HepG2 (cell line): ENCODE results near the gene PLCB1. TPM values are rescaled to one million over a fixed set of nuclear protein-coding genes. Genes with fewer than 3 reads are reported as not detected.

ENCODE experiments used
- GATAD2A ChIP-seq: IDR thresholded peaks from 2 replicates; pipeline ENCODE4 v1.6.1; 2016
- MATR3 ChIP-seq: sonication (generic); formaldehyde crosslinking; IDR thresholded peaks from 2 replicates; pipeline ENCODE4 v1.4.0; 2020; ENCODE audit warnings: missing genetic modification reagents
- NFE2 ChIP-seq: sonication (generic); formaldehyde crosslinking; IDR thresholded peaks from 2 replicates; pipeline ENCODE4 v1.4.0; 2020; ENCODE audit warnings: missing genetic modification reagents
- PTBP1 ChIP-seq: fragments of 200-400 bp; formaldehyde crosslinking; IDR thresholded peaks from 2 replicates; pipeline ENCODE4 v1.6.1; 2018; ENCODE audit warnings: low read length, low read depth; ENCODE audit not compliant: poor library complexity, severe bottlenecking
- RELA ChIP-seq: sonication (generic); formaldehyde crosslinking; IDR thresholded peaks from 2 replicates; pipeline ENCODE4 v1.4.0; 2020; ENCODE audit warnings: missing genetic modification reagents
- SSRP1 ChIP-seq: IDR thresholded peaks from 2 replicates; pipeline ENCODE4 v1.6.1; 2016; ENCODE audit warnings: control low read depth
- TBP ChIP-seq: sonication (generic); formaldehyde crosslinking; IDR thresholded peaks from 2 replicates; pipeline ENCODE4 v1.5.0; 2020; ENCODE audit warnings: missing genetic modification reagents
- ZFYVE20 ChIP-seq: sonication (generic); formaldehyde crosslinking; IDR thresholded peaks from 2 replicates; pipeline ENCODE4 v1.8.0; 2023; ENCODE audit warnings: low read depth, mild to moderate bottlenecking, moderate library complexity, missing genetic modification reagents, borderline replicate concordance
- ZNF121 ChIP-seq: sonication (generic); formaldehyde crosslinking; IDR thresholded peaks from 2 replicates; pipeline ENCODE4 v1.5.0; 2020; ENCODE audit warnings: mild to moderate bottlenecking, missing genetic modification reagents
- ZNF274 ChIP-seq: sonication (generic); formaldehyde crosslinking; IDR thresholded peaks from 2 replicates; pipeline ENCODE4 v1.5.1; 2020; ENCODE audit warnings: mild to moderate bottlenecking, missing genetic modification reagents
- ZNF670 ChIP-seq: sonication (generic); formaldehyde crosslinking; IDR thresholded peaks from 2 replicates; pipeline ENCODE4 v1.8.0; 2022; ENCODE audit warnings: mild to moderate bottlenecking, missing genetic modification reagents, borderline replicate concordance
- ZNF891 ChIP-seq: sonication (generic); formaldehyde crosslinking; IDR thresholded peaks from 2 replicates; pipeline ENCODE4 v1.5.0; 2020; ENCODE audit warnings: mild to moderate bottlenecking, missing genetic modification reagents
- polyA plus RNA-seq, 8 experiments: library from polyadenylated mRNA; depleted of rRNA in 3 of 8; stranded (reverse) in 7 of 8; unstranded in 1 of 8; fragments of >200 nt; fragmentation: Illumina TruSeq in 4 of 8; extraction: Trizol in 4 of 8; gene quantifications; 2 replicates each; pipeline versions ENCODE4 v1.2.1 to v1.2.3, GENCODE V29; 2011 to 2016; ENCODE audit warnings: low read depth in 4 of 8, missing spikeins in 1 of 8, mixed read lengths in 1 of 8; ENCODE audit not compliant: insufficient read depth in 1 of 8
- total RNA-seq, 5 experiments: library from RNA; depleted of rRNA; stranded (reverse); fragments of >200 nt; fragmentation: Illumina TruSeq; extraction: Trizol; gene quantifications; 2 replicates each; pipeline ENCODE4 v1.2.3, GENCODE V29; 2016; ENCODE audit warnings: low read depth in 1 of 5
- TF ChIP-seq, protein P1 (sequence below): sonication (generic); formaldehyde crosslinking; IDR thresholded peaks from 2 replicates; pipeline ENCODE4 v1.9.0; 2021; ENCODE audit warnings: missing genetic modification reagents, borderline replicate concordance
- TF ChIP-seq, protein P2 (sequence below): IDR thresholded peaks from 2 replicates; pipeline ENCODE4 v1.6.1; 2016; ENCODE audit warnings: low read depth, control low read depth
- TF ChIP-seq, protein P3 (sequence below): sonication (generic); formaldehyde crosslinking; IDR thresholded peaks from 2 replicates; pipeline ENCODE4 v1.5.0; 2020; ENCODE audit warnings: missing genetic modification reagents
- TF ChIP-seq, protein P4 (sequence below): sonication (generic); formaldehyde crosslinking; IDR thresholded peaks from 2 replicates; pipeline ENCODE4 v1.4.0; 2020; ENCODE audit warnings: missing genetic modification reagents
- TF ChIP-seq, protein P5 (sequence below): sonication (generic); formaldehyde crosslinking; IDR thresholded peaks from 2 replicates; pipeline ENCODE4 v1.4.0; 2020; ENCODE audit warnings: missing genetic modification reagents, mild to moderate bottlenecking, borderline replicate concordance
- TF ChIP-seq, protein P6 (sequence below): sonication (generic); formaldehyde crosslinking; IDR thresholded peaks from 2 replicates; pipeline ENCODE4 v1.8.0; 2022; ENCODE audit warnings: missing genetic modification reagents, mild to moderate bottlenecking, moderate library complexity, borderline replicate concordance

The PLCB1 gene
- total and polyA plus RNA-seq, 2 of the 13 experiments (the other 11 are each of a cell fraction or from before 2014, with no cell fraction given): 42.4 to 55.9 TPM

DNA sequence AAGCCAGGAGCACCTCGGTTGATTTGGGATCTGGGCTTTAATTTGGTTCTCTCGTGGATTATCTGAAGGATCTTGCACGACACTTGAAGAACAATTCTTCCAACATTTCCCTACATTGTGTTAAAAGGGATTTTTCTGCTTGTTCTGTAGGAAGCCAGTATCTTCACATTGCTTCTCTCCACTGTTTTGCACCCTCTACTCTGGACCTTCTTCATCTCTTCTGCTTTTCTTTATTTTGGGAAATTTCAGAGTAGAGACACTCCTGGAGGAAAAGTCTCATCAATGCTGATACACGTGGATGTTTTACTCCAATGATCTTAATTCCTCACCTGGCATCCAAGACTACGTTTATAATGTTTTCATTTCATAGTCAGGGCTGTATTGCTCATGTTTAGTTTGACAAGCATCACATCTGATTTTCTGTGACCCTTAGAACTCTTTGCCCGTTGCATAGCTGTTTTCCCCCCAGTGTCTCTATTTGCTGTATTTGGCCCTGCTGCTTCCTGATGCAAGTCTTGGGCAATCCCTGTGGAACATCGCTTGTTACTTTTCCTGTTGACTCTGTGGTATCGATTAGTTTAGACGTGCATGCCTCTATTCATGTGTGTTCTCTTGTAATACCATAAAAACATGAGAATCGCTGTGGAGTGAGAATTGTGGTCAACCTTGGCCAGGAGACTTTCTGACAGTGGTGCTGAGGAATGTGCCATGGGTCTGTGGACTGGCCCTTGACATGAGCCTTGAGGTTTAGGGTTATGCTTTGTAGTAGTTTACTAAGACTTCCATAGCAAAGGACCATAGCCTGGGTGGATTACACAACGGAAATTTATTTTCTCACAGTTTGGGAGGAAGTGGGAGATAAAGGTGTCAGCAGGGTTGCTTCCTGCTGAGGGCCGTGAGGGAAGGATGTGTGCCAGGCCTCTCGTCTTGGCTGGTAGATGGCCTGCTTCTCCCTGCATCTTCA is 12.5 kb downstream of the PLCB1 start (continued):
- TF ChIP-seq, protein P1, sequence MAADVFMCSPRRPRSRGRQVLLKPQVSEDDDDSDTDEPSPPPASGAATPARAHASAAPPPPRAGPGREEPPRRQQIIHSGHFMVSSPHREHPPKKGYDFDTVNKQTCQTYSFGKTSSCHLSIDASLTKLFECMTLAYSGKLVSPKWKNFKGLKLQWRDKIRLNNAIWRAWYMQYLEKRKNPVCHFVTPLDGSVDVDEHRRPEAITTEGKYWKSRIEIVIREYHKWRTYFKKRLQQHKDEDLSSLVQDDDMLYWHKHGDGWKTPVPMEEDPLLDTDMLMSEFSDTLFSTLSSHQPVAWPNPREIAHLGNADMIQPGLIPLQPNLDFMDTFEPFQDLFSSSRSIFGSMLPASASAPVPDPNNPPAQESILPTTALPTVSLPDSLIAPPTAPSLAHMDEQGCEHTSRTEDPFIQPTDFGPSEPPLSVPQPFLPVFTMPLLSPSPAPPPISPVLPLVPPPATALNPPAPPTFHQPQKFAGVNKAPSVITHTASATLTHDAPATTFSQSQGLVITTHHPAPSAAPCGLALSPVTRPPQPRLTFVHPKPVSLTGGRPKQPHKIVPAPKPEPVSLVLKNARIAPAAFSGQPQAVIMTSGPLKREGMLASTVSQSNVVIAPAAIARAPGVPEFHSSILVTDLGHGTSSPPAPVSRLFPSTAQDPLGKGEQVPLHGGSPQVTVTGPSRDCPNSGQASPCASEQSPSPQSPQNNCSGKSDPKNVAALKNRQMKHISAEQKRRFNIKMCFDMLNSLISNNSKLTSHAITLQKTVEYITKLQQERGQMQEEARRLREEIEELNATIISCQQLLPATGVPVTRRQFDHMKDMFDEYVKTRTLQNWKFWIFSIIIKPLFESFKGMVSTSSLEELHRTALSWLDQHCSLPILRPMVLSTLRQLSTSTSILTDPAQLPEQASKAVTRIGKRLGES (CRISPR knock-in tag): no peak
- TF ChIP-seq, protein P2, sequence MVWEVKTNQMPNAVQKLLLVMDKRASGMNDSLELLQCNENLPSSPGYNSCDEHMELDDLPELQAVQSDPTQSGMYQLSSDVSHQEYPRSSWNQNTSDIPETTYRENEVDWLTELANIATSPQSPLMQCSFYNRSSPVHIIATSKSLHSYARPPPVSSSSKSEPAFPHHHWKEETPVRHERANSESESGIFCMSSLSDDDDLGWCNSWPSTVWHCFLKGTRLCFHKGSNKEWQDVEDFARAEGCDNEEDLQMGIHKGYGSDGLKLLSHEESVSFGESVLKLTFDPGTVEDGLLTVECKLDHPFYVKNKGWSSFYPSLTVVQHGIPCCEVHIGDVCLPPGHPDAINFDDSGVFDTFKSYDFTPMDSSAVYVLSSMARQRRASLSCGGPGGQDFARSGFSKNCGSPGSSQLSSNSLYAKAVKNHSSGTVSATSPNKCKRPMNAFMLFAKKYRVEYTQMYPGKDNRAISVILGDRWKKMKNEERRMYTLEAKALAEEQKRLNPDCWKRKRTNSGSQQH (CRISPR knock-in tag): peak; percentile 99
- TF ChIP-seq PTBP1: no peak
- peak; percentile 100 for TF ChIP-seq GATAD2A (CRISPR knock-in tag)
- 0 out of 2 replicates have a peak, but pooled peaks have one; percentile 25 for TF ChIP-seq TBP (CRISPR knock-in tag)
- no peak for TF ChIP-seq RELA
- TF ChIP-seq ZFYVE20: no peak
- no peak for TF ChIP-seq NFE2 (CRISPR knock-in tag)
- peak; percentile 100 for TF ChIP-seq ZNF670 (CRISPR knock-in tag)
- TF ChIP-seq, protein P3, sequence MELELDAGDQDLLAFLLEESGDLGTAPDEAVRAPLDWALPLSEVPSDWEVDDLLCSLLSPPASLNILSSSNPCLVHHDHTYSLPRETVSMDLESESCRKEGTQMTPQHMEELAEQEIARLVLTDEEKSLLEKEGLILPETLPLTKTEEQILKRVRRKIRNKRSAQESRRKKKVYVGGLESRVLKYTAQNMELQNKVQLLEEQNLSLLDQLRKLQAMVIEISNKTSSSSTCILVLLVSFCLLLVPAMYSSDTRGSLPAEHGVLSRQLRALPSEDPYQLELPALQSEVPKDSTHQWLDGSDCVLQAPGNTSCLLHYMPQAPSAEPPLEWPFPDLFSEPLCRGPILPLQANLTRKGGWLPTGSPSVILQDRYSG (CRISPR knock-in tag): no peak
- peak; percentile 43; the same call in 1 of the 2 replicates for TF ChIP-seq ZNF274 (CRISPR knock-in tag)
- TF ChIP-seq, protein P4, sequence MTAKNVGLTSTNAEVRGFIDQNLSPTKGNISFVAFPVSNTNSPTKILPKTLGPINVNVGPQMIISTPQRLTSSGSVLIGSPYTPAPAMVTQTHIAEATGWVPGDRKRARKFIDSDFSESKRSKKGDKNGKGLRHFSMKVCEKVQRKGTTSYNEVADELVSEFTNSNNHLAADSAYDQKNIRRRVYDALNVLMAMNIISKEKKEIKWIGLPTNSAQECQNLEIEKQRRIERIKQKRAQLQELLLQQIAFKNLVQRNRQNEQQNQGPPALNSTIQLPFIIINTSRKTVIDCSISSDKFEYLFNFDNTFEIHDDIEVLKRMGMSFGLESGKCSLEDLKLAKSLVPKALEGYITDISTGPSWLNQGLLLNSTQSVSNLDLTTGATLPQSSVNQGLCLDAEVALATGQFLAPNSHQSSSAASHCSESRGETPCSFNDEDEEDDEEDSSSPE (CRISPR knock-in tag): peak; percentile 41; the same call in 1 of the 2 replicates
- TF ChIP-seq ZNF891 (CRISPR knock-in tag): no peak; the same call in 1 of the 2 replicates
- no peak for TF ChIP-seq MATR3 (CRISPR knock-in tag)
- TF ChIP-seq, protein P5, sequence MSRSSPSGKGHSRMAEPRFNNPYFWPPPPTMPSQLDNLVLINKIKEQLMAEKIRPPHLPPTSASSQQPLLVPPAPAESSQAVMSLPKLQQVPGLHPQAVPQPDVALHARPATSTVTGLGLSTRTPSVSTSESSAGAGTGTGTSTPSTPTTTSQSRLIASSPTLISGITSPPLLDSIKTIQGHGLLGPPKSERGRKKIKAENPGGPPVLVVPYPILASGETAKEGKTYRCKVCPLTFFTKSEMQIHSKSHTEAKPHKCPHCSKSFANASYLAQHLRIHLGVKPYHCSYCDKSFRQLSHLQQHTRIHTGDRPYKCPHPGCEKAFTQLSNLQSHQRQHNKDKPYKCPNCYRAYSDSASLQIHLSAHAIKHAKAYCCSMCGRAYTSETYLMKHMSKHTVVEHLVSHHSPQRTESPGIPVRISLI (CRISPR knock-in tag): peak; percentile 79
- TF ChIP-seq SSRP1 (CRISPR knock-in tag): peak; percentile 100
- TF ChIP-seq ZNF121 (CRISPR knock-in tag): no peak
- TF ChIP-seq, protein P6, sequence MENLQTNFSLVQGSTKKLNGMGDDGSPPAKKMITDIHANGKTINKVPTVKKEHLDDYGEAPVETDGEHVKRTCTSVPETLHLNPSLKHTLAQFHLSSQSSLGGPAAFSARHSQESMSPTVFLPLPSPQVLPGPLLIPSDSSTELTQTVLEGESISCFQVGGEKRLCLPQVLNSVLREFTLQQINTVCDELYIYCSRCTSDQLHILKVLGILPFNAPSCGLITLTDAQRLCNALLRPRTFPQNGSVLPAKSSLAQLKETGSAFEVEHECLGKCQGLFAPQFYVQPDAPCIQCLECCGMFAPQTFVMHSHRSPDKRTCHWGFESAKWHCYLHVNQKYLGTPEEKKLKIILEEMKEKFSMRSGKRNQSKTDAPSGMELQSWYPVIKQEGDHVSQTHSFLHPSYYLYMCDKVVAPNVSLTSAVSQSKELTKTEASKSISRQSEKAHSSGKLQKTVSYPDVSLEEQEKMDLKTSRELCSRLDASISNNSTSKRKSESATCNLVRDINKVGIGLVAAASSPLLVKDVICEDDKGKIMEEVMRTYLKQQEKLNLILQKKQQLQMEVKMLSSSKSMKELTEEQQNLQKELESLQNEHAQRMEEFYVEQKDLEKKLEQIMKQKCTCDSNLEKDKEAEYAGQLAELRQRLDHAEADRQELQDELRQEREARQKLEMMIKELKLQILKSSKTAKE (CRISPR knock-in tag): peak; percentile 98
